Activated CD4-positive, alpha-beta T cell treated with anti-CD3 and anti-CD28 coated beads, Interleukin-2, amount 50 U/mL, for 24 hours (primary cell): Measurements from ENCODE around the gene TLL1.

ENCODE experiments used
- DNase-seq, 2 donors: peaks; one replicate each; pipeline ENCODE4 v3.0.0-alpha.2; 2020; ENCODE audit warnings: low read depth in 1 of 2, low spot score in 1 of 2

The TLL1 gene

GRCh38 chr4:165879641-165880040, 6.6 kb downstream of the TLL1 start:
- DNase-seq: no peak

DNA sequence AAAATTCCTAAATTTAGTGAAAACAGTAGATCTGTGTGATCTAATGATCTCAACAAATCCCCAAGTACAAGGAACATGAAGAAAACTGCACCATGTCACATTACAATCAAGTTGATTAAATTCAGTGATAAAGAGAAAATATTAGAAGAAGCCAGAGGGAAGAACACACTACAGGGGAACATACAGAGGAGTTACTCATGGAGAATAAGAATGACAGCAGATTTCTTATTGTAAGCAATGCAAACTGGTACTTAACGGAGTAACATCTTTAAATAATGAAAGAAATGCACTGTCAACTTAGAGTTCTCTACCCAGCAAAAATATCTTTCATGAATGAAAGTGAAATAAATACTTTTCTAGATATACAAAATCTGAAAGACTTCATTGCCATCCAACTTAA, 21.1 kb downstream of the TLL1 start:
- no peak for DNase-seq

GRCh38 chr4:165905405-165906027, 32.5 kb downstream of the TLL1 start:
- no peak for DNase-seq

DNA sequence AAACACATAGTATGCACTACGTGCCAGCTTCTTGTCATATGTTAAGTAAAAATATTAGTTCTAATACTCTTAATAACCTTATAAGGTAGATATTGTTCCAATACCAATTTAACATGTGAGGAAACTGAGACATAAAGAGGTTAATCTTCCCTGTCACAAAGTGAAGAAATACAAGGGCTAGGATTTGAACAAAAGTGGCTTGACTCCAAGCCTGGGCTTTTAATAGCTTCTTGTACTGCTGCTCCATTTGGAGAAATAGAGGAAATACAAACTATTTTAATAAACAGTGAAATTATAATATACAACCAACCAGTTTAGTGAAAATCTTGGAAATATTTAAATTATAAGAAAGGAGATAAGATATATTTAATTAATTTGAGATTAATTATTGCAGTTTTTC, 33.2 kb downstream of the TLL1 start:
- no peak for DNase-seq

- no peak for DNase-seq
Measured at GRCh38 chr4:165909947-165910346, 36.9 kb downstream of the TLL1 start.

DNA sequence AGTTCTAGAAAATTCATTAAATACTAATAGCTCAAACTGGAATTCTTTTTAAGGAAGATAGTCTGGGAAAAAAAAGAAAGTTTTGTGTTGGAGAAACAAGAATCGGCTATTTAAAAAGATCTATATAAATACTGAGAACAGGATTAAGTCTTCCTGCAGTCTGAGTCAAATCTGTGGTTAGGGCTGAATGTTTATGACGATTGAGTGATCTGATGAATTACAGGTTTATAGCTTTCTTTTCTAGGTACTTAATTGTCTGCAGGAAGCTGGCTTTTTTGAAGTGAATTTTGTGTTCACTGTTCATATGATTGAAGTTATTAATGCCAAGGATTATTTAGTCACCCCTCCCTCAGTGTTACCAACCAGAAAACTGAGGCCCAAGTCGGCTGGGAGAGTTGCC, 42.2 kb downstream of the TLL1 start:
- no peak for DNase-seq

DNA sequence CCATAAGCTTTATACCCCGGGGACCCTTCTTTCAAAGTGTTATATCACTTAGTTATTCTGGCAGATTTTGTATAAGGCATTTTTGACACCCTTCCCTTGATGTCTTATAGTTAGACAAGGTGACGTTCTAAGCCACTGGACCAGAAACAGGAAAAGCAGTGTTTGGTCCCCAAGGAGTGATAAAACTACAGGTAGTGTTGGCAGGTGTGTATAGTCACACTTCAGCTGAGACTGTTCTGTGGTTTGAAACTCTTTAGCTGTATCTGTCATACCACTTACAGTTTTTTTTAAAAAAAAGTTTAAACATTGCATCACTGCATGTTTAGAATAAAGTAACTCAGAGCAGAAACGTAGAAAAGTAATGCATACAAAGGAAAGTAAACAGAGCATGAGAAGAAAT, 48.5 kb downstream of the TLL1 start:
- no peak for DNase-seq

DNA sequence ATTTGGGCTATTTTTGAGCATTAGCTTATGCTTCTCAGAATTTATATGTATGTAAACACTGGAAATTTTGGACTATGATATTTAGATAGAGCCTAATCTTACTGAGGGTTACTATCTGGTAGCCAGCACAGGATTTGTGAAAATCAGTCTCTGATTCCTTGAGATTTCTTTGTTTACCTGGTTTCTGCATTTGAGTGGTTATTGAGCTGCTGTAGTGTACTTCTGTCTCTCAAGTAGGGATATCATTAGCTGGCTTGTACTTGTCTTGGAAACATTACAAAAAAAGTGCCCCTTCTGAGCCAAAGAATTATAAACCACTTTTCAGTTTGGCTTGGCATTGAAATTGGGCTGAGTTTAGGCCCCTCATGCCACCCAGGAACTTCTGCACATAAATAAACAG, 49.7 kb downstream of the TLL1 start:
- no peak for DNase-seq

DNA sequence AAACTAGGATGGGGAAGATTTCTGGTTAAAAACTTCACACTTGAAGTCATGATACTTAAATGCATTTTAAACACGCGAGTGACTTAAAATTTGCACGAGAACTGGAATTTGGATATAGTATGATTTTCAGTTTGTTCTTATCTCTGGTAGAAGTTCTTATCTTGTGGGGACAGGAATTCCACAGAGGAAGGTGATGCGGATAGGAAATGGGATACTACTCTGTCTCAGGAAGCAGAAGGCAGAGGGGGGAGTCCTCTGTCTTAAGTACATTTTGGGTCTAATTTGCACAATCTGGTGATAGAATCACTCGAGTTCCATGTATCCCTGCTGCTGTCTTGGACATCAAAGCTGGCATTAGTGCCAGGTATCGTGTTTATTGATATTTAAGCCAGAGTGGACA, 53.3 kb downstream of the TLL1 start:
- no peak for DNase-seq

- no peak for DNase-seq
Measured at GRCh38 chr4:165927366-165927765, 54.3 kb downstream of the TLL1 start.

- no peak for DNase-seq
Measured at GRCh38 chr4:165927815-165928214, 54.8 kb downstream of the TLL1 start.

DNA sequence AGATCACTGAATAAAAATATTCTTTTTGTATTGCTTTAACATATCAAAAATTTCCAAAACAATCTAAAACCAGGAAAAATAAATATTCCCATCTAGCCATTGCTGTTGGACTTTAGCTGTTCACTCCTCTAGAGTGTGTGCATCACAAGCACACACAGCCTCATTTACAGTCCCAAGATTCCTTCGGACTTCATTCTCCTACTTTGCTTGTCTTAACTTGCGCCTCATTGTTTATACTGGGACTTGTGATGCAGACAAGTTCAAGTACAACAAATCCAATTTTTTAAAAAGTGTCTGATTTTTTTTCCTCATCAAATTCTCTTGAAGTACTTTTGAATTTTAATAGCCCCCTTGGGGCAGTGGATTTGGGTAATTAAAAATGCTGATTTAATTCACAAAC, 55.6 kb downstream of the TLL1 start:
- DNase-seq: no peak

DNA sequence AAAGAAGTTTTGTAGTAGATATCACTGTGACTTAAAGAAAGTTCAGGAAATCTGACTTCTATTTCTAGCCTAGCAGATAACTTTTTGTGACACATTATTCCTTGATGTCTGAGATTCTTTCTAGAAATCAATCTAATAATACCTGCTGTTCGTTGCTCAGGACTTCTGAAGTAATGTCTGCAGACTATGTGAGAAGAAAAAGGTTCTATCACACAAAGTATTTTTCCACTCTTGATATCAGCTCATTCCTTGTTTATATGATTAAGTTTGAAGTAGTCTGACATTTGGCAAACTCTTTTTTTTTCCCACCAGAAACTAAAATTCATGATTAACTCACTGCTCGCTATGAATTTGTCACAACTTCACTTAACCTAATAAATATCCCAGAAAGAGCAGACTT, 56.6 kb downstream of the TLL1 start:
- DNase-seq: no peak

DNA sequence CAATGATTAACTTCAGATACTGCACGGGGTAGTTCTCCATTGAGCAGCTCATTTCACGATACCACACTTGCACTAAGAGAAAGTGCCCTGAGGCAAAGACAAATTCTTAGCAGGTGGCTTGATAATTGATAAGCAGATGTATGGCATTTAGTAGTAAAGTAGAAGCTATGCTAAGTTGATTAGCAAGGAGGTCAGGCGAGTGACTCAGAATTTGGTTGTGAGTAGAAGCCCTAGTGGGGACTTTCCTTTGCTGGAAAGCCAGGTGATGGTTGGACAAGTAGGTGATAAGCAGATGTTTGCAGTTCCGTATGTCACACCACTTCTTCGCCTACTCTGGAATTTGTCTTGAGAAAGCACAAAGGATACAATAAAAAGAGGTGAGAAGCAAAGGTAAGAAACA, 58.7 kb downstream of the TLL1 start:
- DNase-seq: no peak

DNA sequence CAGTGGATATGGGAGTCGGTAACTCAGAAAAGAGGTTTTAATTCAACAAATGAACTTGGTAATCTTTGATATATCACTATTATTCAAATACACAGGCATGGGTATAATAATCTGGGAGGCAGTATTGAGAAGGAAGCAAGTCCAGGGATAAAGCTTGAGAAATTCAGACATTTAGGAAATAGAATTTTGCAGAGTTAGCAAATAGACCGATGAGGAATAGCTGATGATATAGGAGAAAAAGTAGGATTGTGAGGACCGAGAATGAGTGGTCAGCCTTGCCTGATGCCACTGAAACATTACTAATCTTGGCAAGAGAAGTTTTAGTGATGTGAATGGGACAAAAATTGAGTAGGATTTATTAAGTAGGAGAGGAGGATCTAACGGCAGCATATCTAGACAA, 71.9 kb downstream of the TLL1 start:
- DNase-seq: no peak

GRCh38 chr4:165945991-165946390, 73.0 kb downstream of the TLL1 start:
- DNase-seq: no peak

- no peak for DNase-seq
Measured at GRCh38 chr4:165947019-165947418, 74.0 kb downstream of the TLL1 start.

DNA sequence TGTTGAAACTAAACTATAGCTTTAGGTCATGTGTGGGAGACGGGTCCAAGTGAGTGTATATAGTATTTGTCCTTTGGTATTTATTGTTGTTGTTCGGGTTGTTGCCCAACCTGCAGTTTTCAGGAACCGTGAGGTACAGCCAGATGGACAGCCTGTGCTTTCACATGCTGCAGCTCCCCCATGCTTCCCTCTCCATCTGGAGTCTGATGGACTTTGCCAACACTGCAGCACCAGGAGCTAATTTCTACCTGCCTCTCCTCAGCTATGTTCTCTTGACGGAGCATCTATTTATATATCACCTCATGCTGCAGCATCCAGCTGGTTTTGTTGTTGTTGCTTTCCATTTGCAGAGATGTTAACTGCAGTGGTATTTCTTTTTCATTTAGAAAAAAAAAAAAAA, 80.1 kb downstream of the TLL1 start:
- DNase-seq: no peak

DNA sequence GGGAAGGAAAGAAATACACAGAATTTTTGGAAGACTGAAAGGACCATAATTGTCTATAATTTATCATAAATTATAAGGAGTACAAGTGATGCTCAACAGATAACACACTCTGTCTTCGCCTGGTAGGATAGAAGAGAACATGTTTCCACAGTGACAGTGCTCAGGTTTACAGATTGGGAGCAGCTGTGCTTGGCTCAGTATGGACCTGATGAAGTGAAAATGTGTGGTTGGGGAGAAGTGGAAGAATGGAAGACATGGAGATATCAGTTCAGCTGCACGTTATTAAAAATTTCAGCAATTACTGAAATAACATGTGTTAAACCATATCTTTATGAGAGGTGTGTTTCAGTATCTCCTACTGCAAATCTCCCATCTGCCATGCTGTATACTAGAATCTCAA, 90.6 kb downstream of the TLL1 start:
- DNase-seq: no peak

DNA sequence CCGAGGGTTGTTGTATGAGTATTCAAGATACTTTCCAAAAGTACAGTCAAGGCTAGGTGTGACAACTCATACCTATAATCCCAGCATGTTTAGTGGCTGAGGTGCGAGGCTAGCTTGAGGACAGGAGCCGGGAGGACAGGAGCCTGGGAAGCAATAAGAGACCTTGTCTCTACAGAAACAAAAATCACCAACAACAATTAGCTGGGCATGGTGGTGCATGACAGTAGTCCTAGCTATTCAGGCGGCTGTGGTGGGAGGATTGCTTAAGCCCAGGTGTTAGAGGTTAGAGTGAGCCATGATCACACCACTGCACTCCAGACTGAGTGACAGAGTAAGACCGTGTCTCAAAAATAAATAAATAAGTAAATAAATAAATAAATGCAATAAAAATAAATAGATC, 91.6 kb downstream of the TLL1 start:
- DNase-seq: no peak

DNA sequence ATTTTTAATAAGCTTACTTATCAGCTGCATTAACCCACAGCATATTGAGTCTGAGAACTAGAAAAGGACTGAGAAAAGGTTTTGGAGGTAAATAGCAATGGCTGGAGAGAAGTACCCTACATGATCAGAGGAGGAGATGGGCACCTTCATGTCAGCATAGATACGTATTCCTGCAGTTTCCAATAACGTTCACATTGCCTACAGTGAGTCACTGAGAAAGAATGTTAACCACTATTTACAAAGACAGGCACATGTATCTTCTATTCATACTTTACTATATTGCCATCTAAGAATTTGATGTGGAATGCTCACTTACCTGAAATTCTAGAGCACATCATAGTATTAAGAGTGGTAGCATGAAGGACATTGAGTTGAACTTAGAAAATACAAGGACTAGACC, 92.5 kb downstream of the TLL1 start:
- DNase-seq: no peak

GRCh38 chr4:165966833-165967232, 93.8 kb downstream of the TLL1 start:
- DNase-seq: no peak

GRCh38 chr4:165967486-165967885, 94.4 kb downstream of the TLL1 start:
- no peak for DNase-seq
